Testis (tissue), 3 donors: Measurements from ENCODE around the gene LSG1. TPM values are rescaled to one million over a fixed set of nuclear protein-coding genes. Genes with fewer than 3 reads are reported as not detected.
A peak's percentile ranks its signal among the peaks of the same experiment; 100 is the strongest.

Experiments
- DNase-seq: peaks from one replicate; pipeline ENCODE4 v3.0.0-alpha.2; 2019
- H3K27ac ChIP-seq, 2 donors: fragments of 200-600 bp; sonication (generic); one replicate each; pipeline ENCODE4 v1.5.1; 2019
- H3K27me3 ChIP-seq: fragments of 200-600 bp; sonication (generic); one replicate; pipeline ENCODE4 v1.5.1; 2019
- H3K36me3 ChIP-seq: fragments of 200-600 bp; sonication (generic); one replicate; pipeline ENCODE4 v1.5.1; 2017; ENCODE audit warnings: low read depth; ENCODE audit errors: missing control alignments
- H3K4me1 ChIP-seq: fragments of 200-600 bp; sonication (generic); one replicate; pipeline ENCODE4 v1.5.1; 2019
- H3K4me3 ChIP-seq, 2 donors: fragments of 200-600 bp; sonication (generic); one replicate each; pipeline ENCODE4 v1.5.1; 2017 to 2019
- H3K9me3 ChIP-seq: fragments of 200-600 bp; sonication (generic); one replicate; pipeline ENCODE4 v1.5.1; 2017
- CTCF ChIP-seq, 3 experiments: fragments of 450-650 bp in 2 of 3; fragments of 200-600 bp in 1 of 3; sonication (generic) in 1 of 3; IDR thresholded peaks; one replicate each; pipeline ENCODE4 v1.5.1; 2016 to 2019; ENCODE audit warnings: antibody characterized with exemption in 3 of 3, mild to moderate bottlenecking in 2 of 3, moderate library complexity in 1 of 3
- POLR2A ChIP-seq: fragments of 450-650 bp; IDR thresholded peaks from one replicate; pipeline ENCODE4 v1.6.1; 2017; ENCODE audit warnings: antibody characterized with exemption, mild to moderate bottlenecking, moderate library complexity
- WGBS, 2 donors: methylation state at CpG; one replicate each; pipeline ENCODE4 v1.1.5; 2018; 5-methylcytosine and 5-hydroxymethylcytosine counted together
- intact Hi-C: fragments of 100-400 bp; cut with DNase I; formaldehyde crosslinking; loops from one replicate; pipeline ENCODE4 v1.15.1; 2023; ENCODE audit warnings: low total_unique reads
- polyA plus RNA-seq: library from polyadenylated mRNA; stranded (reverse); fragments of 350-450 nt; fragmentation: Illumina TruSeq; extraction: RNeasy Lipid Tissue Mini Kit (QIAGEN cat#74804); gene quantifications from one replicate; pipeline ENCODE4 v1.2.3, GENCODE V29; 2014; ENCODE audit warnings: low read depth, low replicate concordance; ENCODE audit not compliant: insufficient read depth
- total RNA-seq, 2 donors: library from RNA; depleted of rRNA; stranded (reverse); fragments of >200 nt; gene quantifications; one replicate each; pipeline ENCODE4 v1.2.3, GENCODE V29; 2016

The LSG1 gene
- total and polyA plus RNA-seq, 3 donors from 2014 or later = 47.4 to 56.1 (median 50.5) TPM

- H3K4me1 ChIP-seq = peaks cover 11% of the 10 kb centered on the region
- H3K27me3 ChIP-seq = no peaks in the 10 kb centered on the region
- H3K27ac ChIP-seq = no peak overlapping the region
- WGBS, 2 donors = 79 to 91% methylated on average over 7 of the region's 7 CpGs
- TF ChIP-seq POLR2A (no peak), CTCF (IDR thresholded peaks at IDR 0.05) (no peak)
- H3K9me3 ChIP-seq = no peaks in the 10 kb centered on the region
- no peak for DNase-seq
- intact Hi-C loops = no loop called here
- no peak overlapping the region for H3K4me3 ChIP-seq
- no peaks in the 10 kb centered on the region for H3K36me3 ChIP-seq
Observed at GRCh38 chr3:194657439-194657838, 14.6 kb downstream of the LSG1 start.

GRCh38 chr3:194654443-194654842, 17.5 kb downstream of the LSG1 start:
- H3K36me3 ChIP-seq = no peaks in the 10 kb centered on the region
- no peaks in the 10 kb centered on the region for H3K9me3 ChIP-seq
- 87 to 94% methylated on average over 5 of the region's 5 CpGs for WGBS, 2 donors
- intact Hi-C loops = no loop called here
- H3K4me1 ChIP-seq = no peaks in the 10 kb centered on the region
- H3K4me3 ChIP-seq = no peak overlapping the region
- no peaks in the 10 kb centered on the region for H3K27me3 ChIP-seq
- TF ChIP-seq CTCF (IDR thresholded peaks at IDR 0.05) (no peak), POLR2A (no peak)
- DNase-seq = no peak
- no peak overlapping the region for H3K27ac ChIP-seq

- intact Hi-C loops = no loop called here
- Histone ChIP-seq H3K36me3 (no peaks in the 10 kb centered on the region), H3K27me3 (no peaks in the 10 kb centered on the region), H3K4me1 (no peaks in the 10 kb centered on the region), H3K9me3 (no peaks in the 10 kb centered on the region), H3K27ac (no peak overlapping the region), H3K4me3 (no peak overlapping the region)
- TF ChIP-seq CTCF (IDR thresholded peaks at IDR 0.05) (no peak), POLR2A (no peak)
- DNase-seq = no peak
- 84 to 89% methylated on average over 3 of the region's 3 CpGs for WGBS, 2 donors
Observed at GRCh38 chr3:194647747-194648146, 24.2 kb downstream of the LSG1 start.

GRCh38 chr3:194642769-194643168, 29.2 kb downstream of the LSG1 start:
- no peak for TF ChIP-seq POLR2A
- TF ChIP-seq CTCF (IDR thresholded peaks at IDR 0.05) = no peak
- Histone ChIP-seq H3K27ac (no peak overlapping the region), H3K9me3 (no peaks in the 10 kb centered on the region), H3K4me1 (no peaks in the 10 kb centered on the region), H3K27me3 (no peaks in the 10 kb centered on the region), H3K4me3 (no peak overlapping the region), H3K36me3 (no peaks in the 10 kb centered on the region)
- no peak for DNase-seq
- 80 to 94% methylated on average over 2 of the region's 2 CpGs for WGBS, 2 donors
- intact Hi-C loops = no loop called here

GRCh38 chr3:194640829-194641228, 31.2 kb downstream of the LSG1 start:
- intact Hi-C loops = no loop called here
- 76 to 81% methylated on average over 7 of the region's 7 CpGs for WGBS, 2 donors
- Histone ChIP-seq H3K27ac (peak overlapping the region in 1 of 2 donors; percentile 15), H3K4me3 (no peak overlapping the region), H3K4me1 (no peaks in the 10 kb centered on the region), H3K36me3 (no peaks in the 10 kb centered on the region), H3K9me3 (no peaks in the 10 kb centered on the region), H3K27me3 (no peaks in the 10 kb centered on the region)
- DNase-seq = no peak
- TF ChIP-seq POLR2A = no peak
- peak in 1 of 3 experiments; percentile 4 for TF ChIP-seq CTCF (IDR thresholded peaks at IDR 0.05)
